Subcutaneous adipose tissue (tissue), 4 donors: ENCODE results near the gene AEBP2. TPM values are rescaled to one million over a fixed set of nuclear protein-coding genes. Genes with fewer than 3 reads are reported as not detected.

Experiments used
- CTCF ChIP-seq: fragments of 450-650 bp; IDR thresholded peaks from one replicate; pipeline ENCODE4 v1.5.1; 2016; ENCODE audit warnings: low read depth, mild to moderate bottlenecking, control low read depth, antibody characterized with exemption, moderate library complexity
- total RNA-seq, 4 donors: library from RNA; depleted of rRNA; stranded (reverse); fragments of >200 nt; gene quantifications; one replicate each; pipeline ENCODE4 v1.1.0, GENCODE V29; 2016

Gene AEBP2
- total RNA-seq, 4 donors from 2014 or later, result 35.5 to 46.0 (median 41.7) TPM

- TF ChIP-seq CTCF, result no peak
Observed at GRCh38 chr12:19415563-19415962, 23.7 kb upstream of the AEBP2 start.

- no peak for TF ChIP-seq CTCF
Observed at GRCh38 chr12:19419086-19419485, 20.2 kb upstream of the AEBP2 start.

- TF ChIP-seq CTCF, result no peak
Observed at GRCh38 chr12:19421503-19422282, 17.6 kb upstream of the AEBP2 start.

- TF ChIP-seq CTCF, result no peak
Observed at GRCh38 chr12:19423166-19423930, 15.9 kb upstream of the AEBP2 start.

GRCh38 chr12:19428246-19428645 lies 11.0 kb upstream of the AEBP2 start:
- TF ChIP-seq CTCF, result no peak

GRCh38 chr12:19430988-19431387 lies 8.3 kb upstream of the AEBP2 start:
- TF ChIP-seq CTCF, result no peak
